H1 (cell line): ENCODE measurements around the gene POU6F2. TPM values are rescaled to one million over a fixed set of nuclear protein-coding genes. Genes with fewer than 3 reads are reported as not detected.

Source experiments
- CBX8 ChIP-seq: fragments of 300-800, 300-1000 bp; sonication (generic); IDR thresholded peaks from 2 replicates; pipeline ENCODE4 v1.7.1; 2016; ENCODE audit warnings: low read depth, low read length, borderline replicate concordance
- CTBP2 ChIP-seq: IDR thresholded peaks from 2 replicates; pipeline ENCODE4 v1.7.0; 2011; ENCODE audit warnings: borderline replicate concordance, mild to moderate bottlenecking, moderate library complexity, mixed read lengths, low read length; ENCODE audit not compliant: insufficient read depth, insufficient read length
- EGR1 ChIP-seq: IDR thresholded peaks from 2 replicates; pipeline ENCODE4 v1.6.1; 2011; ENCODE audit warnings: low read depth, low read length, borderline replicate concordance
- NANOG ChIP-seq: IDR thresholded peaks from 2 replicates; pipeline ENCODE4 v1.6.1; 2011; ENCODE audit warnings: low read length, low read depth, mild to moderate bottlenecking, inconsistent platforms; ENCODE audit not compliant: insufficient read depth, poor library complexity, severe bottlenecking
- RNF2 ChIP-seq: fragments of 200-900, 300-1000 bp; sonication (generic); IDR thresholded peaks from 2 replicates; pipeline ENCODE4 v1.7.1; 2016; ENCODE audit warnings: borderline replicate concordance, low read depth, mild to moderate bottlenecking, antibody characterized with exemption, low read length; ENCODE audit not compliant: poor library complexity, severe bottlenecking; ENCODE audit errors: missing control alignments
- SIN3A ChIP-seq, 2 experiments: IDR thresholded peaks in 1 of 2; conservative IDR thresholded peaks in 1 of 2; 2 replicates each; pipeline ENCODE4 v1.6.1; 2011 to 2012; ENCODE audit warnings: low read length in 2 of 2, improper control_type of control experiment in 1 of 2, low read depth in 1 of 2, mild to moderate bottlenecking in 1 of 2
- TAF7 ChIP-seq: optimal IDR thresholded peaks from 2 replicates; pipeline ENCODE3; 2011; ENCODE audit warnings: low read depth, mild to moderate bottlenecking, inconsistent platforms, low read length, moderate library complexity, borderline replicate concordance
- TEAD4 ChIP-seq: IDR thresholded peaks from 2 replicates; pipeline ENCODE4 v1.6.1; 2012; ENCODE audit warnings: low read depth, low read length, inconsistent platforms, mixed read lengths
- ZNF274 ChIP-seq: IDR thresholded peaks from 2 replicates; pipeline ENCODE4 v1.7.0; 2012; ENCODE audit warnings: low read length, borderline replicate concordance; ENCODE audit errors: extremely low read depth
- polyA plus RNA-seq, 7 experiments: library from polyadenylated mRNA; depleted of rRNA in 3 of 7; stranded (reverse) in 5 of 7; unstranded in 2 of 7; fragments of >200 nt in 5 of 7; fragments of 200-250 nt in 2 of 7; gene quantifications; 1 replicate in 5 of 7; 2 replicates in 1 of 7; 4 replicates in 1 of 7; pipeline versions ENCODE4 v1.2.1 to v1.2.3, GENCODE V29; 2011 to 2013; ENCODE audit warnings: missing spikeins in 2 of 7, mixed read lengths in 2 of 7
- total RNA-seq: library from RNA; stranded (reverse); fragmentation: NEBNext Ultra II Directional; extraction: Animal tissue kit (Norgen Biotek cat#: 25700); gene quantifications from 2 replicates; pipeline ENCODE4 v1.2.1, GENCODE V29; 2021
- TF ChIP-seq, protein P1 (sequence below): fragments of 300-600 bp; sonication (generic); IDR thresholded peaks from 2 replicates; pipeline ENCODE4 v1.7.1; 2012; ENCODE audit warnings: low read length, moderate library complexity, mild to moderate bottlenecking, inconsistent platforms; ENCODE audit not compliant: insufficient replicate concordance

The POU6F2 gene
- total and polyA plus RNA-seq, 2 of the 8 experiments (the other 6 are each of a cell fraction or from before 2014, with no cell fraction given), result 1.1 to 2.0 TPM

DNA sequence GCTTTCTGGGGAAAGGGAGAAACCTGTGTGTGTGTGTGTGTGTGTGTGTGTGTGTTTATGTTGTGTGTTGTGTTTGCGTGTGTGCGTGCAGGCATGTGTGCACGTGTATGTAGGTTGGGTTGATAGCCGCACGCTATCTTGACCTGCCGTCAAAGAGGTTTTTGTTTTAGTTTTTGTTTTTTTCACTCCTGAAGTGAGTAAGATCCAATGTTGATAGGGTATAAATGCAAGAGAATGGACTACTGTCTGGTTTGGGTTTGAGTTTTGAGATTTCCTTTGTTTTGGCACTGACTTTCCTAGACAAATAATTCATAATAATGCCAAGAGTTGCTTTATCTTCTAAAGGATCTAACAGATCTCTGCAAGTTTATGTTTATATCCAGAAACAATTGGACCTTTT lies 27.8 kb downstream of the POU6F2 start (continued):
- TF ChIP-seq, protein P1, sequence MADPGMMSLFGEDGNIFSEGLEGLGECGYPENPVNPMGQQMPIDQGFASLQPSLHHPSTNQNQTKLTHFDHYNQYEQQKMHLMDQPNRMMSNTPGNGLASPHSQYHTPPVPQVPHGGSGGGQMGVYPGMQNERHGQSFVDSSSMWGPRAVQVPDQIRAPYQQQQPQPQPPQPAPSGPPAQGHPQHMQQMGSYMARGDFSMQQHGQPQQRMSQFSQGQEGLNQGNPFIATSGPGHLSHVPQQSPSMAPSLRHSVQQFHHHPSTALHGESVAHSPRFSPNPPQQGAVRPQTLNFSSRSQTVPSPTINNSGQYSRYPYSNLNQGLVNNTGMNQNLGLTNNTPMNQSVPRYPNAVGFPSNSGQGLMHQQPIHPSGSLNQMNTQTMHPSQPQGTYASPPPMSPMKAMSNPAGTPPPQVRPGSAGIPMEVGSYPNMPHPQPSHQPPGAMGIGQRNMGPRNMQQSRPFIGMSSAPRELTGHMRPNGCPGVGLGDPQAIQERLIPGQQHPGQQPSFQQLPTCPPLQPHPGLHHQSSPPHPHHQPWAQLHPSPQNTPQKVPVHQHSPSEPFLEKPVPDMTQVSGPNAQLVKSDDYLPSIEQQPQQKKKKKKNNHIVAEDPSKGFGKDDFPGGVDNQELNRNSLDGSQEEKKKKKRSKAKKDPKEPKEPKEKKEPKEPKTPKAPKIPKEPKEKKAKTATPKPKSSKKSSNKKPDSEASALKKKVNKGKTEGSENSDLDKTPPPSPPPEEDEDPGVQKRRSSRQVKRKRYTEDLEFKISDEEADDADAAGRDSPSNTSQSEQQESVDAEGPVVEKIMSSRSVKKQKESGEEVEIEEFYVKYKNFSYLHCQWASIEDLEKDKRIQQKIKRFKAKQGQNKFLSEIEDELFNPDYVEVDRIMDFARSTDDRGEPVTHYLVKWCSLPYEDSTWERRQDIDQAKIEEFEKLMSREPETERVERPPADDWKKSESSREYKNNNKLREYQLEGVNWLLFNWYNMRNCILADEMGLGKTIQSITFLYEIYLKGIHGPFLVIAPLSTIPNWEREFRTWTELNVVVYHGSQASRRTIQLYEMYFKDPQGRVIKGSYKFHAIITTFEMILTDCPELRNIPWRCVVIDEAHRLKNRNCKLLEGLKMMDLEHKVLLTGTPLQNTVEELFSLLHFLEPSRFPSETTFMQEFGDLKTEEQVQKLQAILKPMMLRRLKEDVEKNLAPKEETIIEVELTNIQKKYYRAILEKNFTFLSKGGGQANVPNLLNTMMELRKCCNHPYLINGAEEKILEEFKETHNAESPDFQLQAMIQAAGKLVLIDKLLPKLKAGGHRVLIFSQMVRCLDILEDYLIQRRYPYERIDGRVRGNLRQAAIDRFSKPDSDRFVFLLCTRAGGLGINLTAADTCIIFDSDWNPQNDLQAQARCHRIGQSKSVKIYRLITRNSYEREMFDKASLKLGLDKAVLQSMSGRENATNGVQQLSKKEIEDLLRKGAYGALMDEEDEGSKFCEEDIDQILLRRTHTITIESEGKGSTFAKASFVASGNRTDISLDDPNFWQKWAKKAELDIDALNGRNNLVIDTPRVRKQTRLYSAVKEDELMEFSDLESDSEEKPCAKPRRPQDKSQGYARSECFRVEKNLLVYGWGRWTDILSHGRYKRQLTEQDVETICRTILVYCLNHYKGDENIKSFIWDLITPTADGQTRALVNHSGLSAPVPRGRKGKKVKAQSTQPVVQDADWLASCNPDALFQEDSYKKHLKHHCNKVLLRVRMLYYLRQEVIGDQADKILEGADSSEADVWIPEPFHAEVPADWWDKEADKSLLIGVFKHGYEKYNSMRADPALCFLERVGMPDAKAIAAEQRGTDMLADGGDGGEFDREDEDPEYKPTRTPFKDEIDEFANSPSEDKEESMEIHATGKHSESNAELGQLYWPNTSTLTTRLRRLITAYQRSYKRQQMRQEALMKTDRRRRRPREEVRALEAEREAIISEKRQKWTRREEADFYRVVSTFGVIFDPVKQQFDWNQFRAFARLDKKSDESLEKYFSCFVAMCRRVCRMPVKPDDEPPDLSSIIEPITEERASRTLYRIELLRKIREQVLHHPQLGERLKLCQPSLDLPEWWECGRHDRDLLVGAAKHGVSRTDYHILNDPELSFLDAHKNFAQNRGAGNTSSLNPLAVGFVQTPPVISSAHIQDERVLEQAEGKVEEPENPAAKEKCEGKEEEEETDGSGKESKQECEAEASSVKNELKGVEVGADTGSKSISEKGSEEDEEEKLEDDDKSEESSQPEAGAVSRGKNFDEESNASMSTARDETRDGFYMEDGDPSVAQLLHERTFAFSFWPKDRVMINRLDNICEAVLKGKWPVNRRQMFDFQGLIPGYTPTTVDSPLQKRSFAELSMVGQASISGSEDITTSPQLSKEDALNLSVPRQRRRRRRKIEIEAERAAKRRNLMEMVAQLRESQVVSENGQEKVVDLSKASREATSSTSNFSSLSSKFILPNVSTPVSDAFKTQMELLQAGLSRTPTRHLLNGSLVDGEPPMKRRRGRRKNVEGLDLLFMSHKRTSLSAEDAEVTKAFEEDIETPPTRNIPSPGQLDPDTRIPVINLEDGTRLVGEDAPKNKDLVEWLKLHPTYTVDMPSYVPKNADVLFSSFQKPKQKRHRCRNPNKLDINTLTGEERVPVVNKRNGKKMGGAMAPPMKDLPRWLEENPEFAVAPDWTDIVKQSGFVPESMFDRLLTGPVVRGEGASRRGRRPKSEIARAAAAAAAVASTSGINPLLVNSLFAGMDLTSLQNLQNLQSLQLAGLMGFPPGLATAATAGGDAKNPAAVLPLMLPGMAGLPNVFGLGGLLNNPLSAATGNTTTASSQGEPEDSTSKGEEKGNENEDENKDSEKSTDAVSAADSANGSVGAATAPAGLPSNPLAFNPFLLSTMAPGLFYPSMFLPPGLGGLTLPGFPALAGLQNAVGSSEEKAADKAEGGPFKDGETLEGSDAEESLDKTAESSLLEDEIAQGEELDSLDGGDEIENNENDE, result no peak
- TF ChIP-seq EGR1 (no peak), TEAD4 (no peak), CTBP2 (no peak), CBX8 (no peak), TAF7 (no peak), SIN3A (conservative IDR thresholded peaks at IDR 0.05 in 1 of 2, IDR thresholded peaks at IDR 0.05 in 1 of 2; ENCODE audit: low read depth in 1 of 2, low read length in 2 of 2) (no peak), NANOG (no peak), ZNF274 (no peak), RNF2 (no peak)
